Measurements from ENCODE around the gene LLGL2.

LLGL2 gene

DNA sequence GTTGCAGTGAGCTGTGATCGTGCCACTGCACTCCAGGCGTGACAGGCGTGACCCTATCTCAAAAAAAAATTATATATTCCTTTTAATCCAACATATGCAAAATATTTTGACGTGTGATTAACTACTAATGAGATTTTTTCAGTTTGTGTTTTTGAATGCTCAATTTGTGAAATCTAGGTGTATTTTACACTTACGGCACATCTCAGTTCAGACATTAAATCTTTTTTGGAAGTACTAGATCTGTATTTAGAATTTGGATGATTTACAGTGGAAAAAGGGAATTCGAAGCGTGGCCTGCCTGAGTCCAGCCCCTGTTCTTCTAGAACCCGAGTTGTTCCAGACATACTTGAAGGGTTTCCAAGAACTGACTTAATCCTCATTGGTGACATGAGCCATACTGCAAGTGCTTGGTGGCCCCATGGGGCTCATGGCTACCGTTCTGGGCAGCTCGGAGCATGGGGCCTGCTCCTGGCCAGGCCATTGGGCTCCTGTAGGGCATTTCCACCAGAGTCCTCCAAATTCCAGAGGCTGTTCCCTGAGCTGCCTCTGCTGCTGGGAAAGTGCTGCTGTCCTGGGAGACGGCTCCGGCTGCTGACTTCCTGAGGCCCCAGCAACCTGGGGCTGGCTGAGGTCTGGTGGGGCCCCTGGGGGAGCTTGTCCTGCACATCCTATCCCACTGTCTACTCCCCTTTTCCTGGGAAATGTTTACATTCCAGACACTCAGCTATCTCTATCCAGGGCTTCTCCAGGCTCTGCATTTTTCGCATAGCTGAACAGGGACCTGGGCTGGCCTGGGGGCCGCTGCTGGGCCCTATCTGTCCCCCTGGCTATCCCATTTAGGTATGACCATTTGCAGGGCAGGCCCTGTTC, 27.2 kb downstream of the LLGL2 start:
- DNase-seq, result no peak

- no peak for DNase-seq
These were observed 28.0 kb downstream of the LLGL2 start for GRCh38 chr17:75553295-75554110.

DNA sequence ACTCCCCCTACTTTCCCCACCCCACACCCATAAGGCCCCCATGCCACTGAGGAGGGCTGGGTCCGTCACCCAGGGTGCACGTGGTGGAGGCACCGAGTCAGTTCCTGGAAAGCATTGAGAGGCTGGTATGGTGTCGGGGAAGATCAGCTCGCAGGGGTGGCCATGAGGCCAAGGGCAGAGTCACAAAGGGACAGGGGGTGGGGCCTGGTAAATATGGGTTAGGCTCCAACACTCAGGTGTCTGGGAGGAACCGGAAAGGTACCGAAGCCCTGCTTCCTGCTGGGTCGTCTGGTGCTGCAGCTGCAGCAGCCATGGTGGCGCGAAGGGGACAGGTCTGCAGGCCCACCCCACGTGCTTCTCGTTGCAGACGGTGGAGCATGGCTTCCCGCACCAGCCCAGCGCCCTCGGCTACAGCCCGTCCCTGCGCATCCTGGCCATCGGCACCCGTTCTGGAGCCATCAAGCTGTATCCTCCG, 30.2 kb downstream of the LLGL2 start:
- DNase-seq, result no peak

- no peak for DNase-seq
These were observed 31.8 kb downstream of the LLGL2 start for GRCh38 chr17:75557075-75557851.

- DNase-seq, result no peak
These were observed 32.6 kb downstream of the LLGL2 start for GRCh38 chr17:75557852-75558665.

DNA sequence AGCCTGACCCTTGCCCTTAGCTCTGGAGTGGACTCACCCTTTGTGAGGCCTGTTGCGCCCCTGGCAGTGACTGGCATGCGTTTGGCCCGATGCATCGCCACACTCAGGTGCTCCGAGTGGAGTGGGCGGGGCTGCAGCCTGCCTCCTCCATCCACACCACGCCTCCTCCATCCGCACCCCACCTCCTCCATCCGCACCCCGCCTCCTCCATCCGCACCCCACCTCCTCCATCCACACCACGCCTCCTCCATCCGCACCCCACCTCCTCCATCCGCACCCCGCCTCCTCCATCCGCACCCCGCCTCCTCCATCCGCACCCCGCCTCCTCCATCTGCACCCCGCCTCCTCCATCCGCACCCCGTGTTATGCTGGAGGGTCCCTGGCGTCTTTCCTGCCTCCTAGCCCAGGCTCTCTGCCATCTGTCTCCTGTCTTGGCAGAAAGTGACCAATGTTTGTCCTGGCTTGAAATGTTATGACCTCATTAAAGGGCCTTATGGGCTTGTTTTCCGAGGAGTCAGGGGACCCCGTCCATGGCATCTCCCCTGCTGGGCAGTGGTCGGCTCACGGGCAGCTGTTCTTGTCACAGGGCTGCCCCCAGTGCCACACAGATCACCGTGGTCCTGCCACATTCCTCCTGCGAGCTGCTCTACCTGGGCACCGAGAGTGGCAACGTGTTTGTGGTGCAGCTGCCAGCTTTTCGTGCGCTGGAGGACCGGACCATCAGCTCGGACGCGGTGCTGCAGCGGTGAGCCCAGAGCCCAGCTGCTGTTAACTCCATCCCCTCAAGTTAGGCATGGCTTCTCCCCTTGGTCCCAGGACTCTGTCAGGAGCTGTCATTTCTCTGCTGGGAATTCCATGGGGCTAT, 33.4 kb downstream of the LLGL2 start:
- no peak for DNase-seq

- DNase-seq, result no peak
These were observed 34.5 kb downstream of the LLGL2 start for GRCh38 chr17:75559958-75560533.

- no peak for DNase-seq
These were observed 36.6 kb downstream of the LLGL2 start for GRCh38 chr17:75561927-75562603.

GRCh38 chr17:75563063-75563758, 37.7 kb downstream of the LLGL2 start:
- no peak for DNase-seq

DNA sequence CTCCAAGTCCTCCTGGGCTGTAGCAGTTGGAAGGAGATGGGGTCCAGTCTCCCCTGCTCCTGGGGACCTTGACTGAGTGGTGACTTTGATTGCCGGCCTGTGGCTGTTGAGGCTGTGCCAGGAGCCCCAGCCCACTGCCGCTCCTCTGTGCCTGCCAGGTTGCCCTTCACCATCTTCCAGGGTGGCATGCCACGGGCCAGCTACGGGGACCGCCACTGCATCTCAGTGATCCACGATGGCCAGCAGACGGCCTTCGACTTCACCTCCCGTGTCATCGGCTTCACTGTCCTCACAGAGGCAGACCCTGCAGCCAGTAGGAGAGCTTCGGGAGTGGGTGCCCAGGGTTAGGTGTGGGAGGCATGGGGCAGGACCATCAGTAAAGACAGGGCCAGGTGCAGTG, 38.7 kb downstream of the LLGL2 start:
- no peak for DNase-seq

DNA sequence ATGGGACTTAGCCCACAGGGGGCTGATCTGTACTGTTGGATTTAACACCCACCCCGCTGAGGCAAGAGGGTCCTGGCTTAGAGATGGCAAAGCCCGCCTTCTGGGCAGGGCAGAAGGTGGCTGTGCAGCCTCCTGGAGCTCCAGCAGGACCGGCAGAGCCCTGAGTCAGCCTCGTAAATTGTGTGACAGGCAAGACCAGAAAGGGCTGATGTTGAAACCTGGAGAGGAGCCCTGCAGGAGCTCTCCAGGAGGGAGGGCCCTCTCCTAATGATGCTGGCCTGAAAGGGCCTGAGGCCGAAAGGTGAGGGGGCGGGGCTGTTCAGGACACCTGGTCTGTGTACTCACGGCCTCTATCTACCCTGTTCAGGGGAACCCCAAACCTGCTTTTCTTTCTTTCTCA, 39.6 kb downstream of the LLGL2 start:
- no peak for DNase-seq

- DNase-seq, result no peak
These were observed 40.1 kb downstream of the LLGL2 start for GRCh38 chr17:75565618-75566017.

DNA sequence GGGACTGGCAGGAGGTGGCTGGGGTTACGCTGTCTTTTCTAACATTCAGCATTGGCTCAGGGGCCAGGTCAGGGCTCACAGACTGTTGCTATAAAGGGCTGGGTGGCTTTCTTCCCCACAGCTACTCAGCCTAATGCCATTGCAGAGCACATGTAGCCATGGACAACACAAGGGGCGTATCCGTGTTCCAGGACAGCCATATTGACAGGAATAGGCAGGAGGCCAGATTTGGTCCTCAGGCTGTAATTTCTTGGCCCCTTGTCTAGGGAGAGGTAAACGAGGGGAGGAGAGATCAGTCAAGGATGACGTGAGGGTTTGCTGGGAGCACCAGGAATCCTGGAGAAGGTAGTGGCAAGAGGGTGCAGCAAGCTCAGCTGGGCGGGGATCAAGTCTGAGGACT, 40.9 kb downstream of the LLGL2 start:
- no peak for DNase-seq

DNA sequence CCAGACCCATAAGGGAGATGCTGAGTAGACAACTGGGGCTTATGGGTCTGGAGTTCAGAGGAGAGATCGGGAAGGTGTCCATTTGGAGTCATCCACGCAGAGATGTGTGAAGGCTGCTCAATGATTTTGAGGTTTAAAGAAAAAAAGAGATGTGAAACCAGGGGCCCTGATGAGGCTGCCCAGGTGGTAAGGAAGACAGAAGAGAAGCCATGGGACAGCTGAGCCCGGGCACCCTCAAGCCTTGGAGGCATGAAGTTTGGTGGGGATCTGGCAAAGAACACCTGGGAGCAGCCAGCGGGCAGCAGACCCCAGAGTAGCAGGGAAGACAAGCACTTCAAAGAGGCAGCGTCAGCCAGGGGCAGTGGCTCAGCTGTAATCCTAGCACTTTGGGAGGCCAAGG, 41.3 kb downstream of the LLGL2 start:
- DNase-seq, result no peak

GRCh38 chr17:75568412-75569255, 43.1 kb downstream of the LLGL2 start:
- no peak for DNase-seq

DNA sequence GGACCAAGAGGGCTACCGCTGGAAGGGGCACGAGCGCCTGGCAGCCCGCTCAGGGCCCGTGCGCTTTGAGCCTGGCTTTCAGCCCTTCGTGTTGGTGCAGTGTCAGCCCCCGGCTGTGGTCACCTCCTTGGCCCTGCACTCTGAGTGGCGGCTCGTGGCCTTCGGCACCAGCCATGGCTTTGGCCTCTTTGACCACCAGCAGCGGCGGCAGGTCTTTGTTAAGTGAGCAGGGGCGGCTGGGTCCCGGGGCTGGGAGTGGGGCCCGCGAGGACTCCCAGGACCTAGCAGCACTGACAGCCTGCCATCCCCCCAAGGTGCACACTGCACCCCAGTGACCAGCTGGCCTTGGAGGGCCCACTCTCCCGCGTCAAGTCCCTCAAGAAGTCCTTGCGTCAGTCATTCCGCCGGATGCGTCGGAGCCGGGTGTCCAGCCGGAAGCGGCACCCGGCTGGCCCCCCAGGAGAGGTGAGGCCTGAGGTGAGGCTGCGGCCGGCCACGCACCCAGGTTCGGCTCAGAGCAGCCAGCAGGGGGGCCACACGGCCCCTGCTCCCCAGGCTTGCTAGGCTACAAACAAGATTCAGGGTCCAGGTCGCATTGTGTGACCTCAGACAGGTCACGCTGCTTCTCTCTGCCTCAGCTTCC, 44.7 kb downstream of the LLGL2 start:
- no peak for DNase-seq

DNA sequence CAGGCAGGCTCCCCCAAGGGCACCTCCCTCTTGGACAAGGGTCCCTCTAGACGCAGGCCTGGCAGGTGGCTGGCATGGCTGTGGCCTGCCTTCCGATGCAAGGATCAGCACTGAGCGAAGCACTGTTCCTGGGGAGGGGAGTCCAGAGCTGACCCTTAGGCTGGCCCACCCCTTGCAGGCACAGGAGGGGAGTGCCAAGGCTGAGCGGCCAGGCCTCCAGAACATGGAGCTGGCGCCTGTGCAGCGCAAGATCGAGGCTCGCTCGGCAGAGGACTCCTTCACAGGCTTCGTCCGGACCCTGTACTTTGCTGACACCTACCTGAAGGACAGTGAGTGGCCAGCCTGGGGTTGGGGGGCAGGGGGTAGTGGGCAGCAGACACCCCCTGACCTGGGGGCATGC, 45.3 kb downstream of the LLGL2 start:
- no peak for DNase-seq
